IPS-NIHi11 (cell line): Measurements from ENCODE around the gene NTRK3.

Source experiments
- DNase-seq: peaks from one replicate; pipeline ENCODE4 v3.0.0; 2012; ENCODE audit warnings: mixed read lengths, low spot score

Gene NTRK3

DNA sequence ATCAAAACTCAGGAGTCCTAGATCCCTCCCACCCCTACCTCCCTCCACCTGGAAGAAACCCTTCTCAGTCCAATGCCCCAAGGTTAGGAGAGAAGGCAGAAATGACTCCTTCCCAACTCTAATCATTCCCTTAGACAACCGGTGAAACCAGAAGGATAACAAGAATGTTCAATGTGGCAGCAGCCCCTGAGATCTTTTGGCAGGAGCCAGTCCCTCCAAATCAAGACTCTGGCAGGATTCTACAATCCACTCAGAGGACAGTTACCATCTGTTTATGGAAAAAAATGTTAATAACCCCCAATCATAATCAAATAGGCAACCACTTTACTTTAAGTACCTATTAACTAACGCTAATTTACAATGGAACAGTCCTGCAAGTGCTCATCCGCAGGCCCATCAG lies 136.5 kb downstream of the NTRK3 start:
- DNase-seq: no peak

DNA sequence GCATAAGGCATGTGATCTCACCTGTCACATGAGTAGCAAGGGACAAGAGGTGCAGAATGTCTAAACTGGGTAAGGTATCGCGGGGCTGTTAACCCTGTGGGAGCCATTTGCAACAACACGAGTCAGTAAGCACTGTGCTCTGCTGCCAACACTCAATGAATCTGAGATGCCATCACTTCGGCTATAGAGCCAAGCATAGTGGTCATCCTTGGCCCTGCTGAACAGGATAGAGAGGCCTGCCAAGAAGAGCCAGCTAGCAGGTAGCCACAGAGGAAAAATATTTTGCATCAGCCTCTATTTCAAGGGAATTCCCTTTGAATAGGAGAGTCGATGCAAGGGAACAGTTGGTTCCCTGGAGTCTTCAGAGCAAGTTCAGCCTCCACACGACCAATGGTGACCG lies 137.8 kb downstream of the NTRK3 start:
- no peak for DNase-seq

DNA sequence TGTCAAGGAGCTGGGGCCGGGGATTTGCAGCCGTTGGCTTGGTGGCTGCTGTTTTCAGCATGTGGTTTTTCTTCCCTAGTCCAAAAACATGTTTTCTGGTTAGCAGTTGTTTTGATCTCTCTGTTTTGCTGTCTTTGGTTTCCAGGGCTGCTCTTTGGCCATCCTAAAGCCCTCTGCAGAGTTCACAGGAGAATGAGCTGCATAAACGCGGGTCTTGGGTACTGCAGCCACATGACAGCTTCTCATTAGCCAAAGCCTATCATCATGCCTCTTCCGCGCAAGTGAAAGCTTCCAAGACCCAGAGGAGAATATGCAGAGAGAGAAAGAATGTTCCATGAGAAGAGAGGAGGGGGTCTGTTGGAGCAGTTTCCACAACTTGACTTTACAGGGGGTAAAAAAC lies 138.5 kb downstream of the NTRK3 start:
- no peak for DNase-seq

DNA sequence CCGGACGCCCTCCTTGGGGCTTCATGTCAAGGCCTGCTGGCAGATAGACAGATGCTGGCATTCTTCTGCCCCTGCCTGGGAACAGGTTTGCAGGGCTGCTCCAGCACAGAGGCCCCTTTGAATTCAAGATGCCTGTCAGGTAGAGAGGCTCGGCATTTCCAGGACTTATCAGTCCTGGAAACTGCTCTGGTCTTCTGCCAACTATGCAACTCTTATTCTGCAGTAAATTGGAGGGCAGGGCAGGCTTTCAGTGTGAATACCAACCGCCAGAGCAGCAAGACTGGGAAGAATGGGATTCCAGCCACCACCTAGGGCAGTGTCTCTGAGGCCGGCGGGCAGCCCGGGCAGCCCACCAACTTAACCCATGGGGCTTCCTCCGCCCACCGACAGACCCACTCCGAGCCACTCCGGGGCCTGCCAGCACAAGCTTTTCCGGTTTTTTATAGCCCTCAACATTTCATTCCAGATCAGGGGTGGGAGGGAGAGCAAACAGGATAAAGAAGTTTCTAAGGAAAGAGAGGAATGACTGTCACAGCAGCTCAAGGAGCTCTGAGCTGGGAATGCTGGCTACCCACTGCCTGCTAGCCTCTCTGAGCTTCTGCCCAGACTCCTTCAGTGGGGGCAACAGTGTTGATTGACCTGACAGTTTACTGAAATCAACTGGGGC lies 140.9 kb downstream of the NTRK3 start:
- DNase-seq: no peak

DNA sequence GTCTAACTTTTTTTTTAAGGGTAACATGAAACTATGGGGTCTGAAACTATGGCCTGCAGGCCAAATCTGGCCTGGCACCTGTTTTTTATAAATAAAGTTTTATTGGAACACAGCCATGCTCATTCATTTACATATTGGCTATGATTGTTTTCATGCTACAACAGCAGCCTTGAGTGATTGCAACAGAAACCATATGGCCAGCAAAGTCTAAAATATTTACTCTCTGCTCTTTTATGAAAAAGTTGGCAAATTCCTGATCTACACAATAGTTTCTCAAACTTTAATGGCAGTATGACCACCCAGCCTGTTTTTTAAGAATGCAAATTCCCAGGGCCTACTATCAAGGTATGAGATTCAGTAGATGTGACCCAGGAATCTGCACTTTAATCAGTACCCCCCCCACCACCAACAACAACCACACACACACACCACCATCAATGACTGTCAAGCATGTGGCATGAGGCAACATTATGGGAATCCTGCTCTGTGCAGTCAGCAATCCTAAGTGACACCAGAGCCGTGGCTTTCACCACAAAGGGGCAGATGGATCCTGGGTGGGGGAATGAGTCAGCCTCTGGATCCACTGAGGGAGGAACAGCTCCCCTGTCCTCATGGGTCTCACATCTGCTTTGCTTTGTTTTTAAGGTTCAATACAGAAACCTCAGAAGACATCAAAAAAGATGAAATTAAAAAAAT lies 142.8 kb downstream of the NTRK3 start:
- DNase-seq: no peak

DNA sequence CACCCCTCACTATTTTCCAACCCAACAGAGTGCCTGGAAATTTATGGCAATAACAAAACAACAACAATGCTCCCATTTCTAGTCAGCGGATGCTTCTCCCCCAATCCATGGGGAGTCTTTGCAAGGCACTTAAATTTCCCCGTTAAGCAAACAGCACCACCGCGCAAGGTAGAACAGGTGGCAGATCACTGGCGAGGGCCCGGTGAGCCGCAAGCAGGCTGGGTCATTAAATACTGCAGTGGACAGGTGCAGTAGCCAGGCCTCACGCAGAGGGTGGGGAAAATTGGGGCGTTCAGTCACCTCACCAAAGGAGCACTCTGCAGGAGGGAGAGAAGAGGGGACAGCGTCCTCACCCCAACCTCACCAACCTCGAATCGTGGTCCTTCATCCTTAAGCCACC lies 147.5 kb downstream of the NTRK3 start:
- DNase-seq: no peak

- DNase-seq: no peak
Observed at GRCh38 chr15:88108477-88108876, 148.1 kb downstream of the NTRK3 start.

GRCh38 chr15:88106074-88106473 lies 150.5 kb downstream of the NTRK3 start:
- no peak for DNase-seq

GRCh38 chr15:88104357-88104756 lies 152.2 kb downstream of the NTRK3 start:
- no peak for DNase-seq

DNA sequence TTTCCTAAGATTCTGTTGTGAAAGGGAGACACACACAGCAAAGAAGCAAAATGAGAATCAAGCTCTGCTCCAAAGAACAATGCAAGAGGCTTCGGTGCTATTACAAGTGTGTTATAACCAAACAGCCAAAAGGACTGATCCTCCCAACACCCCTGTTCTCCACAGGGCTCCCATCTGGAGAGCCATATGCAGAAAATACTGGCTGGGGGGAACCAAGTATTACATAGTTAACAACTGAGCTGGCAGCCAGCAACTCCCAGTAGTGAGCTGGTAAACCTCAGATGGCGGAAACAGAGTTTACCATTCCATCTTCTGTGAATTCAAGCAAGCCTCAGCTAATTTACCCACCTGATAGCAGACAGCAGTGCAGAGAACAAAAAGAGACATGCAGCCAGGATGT lies 156.4 kb downstream of the NTRK3 start:
- DNase-seq: no peak

DNA sequence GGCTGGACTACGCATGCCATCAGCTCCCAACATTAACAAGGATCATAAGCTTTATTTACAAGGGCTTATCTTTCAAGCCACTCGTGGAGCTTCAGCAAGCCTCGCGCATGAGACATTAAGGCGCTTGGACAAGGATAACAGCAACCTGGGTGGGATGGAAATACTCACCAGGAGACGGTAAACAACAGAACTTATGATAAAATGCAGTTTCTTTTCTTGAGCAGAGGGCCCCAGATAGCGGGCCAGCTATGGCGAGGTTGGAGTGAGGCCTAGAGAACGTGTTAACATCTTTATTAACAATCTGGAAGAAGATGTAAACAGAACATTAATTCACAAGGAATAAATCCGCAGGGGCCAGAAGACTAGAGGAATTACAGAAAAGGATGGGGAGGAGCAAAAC lies 158.2 kb downstream of the NTRK3 start:
- no peak for DNase-seq

- DNase-seq: no peak
Observed at GRCh38 chr15:88091444-88092016, 165.0 kb downstream of the NTRK3 start.

DNA sequence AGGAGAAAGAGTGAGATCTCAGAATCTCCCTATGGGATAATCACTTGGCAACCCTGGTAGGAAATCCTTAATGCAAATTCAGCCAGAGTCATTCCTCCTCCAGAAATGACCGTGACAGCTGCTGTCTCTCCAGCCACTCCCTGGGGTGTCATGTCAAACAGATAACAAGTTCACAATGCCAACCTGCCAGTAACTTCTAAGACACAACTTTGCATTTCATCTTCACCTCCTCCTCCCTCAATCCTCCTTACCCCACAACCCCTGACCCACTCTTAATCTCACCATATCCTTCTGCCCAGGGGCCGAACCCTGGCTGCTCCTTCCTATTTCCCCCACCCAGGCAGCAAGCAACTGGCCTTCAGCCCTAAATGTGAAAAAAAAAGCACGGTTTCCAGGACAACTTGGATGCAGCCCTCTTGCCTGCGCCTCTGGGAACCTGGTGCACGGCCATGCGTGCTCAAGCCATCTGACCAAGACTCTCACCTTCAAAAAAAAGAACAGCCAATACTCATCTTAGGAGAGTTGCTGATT lies 166.0 kb downstream of the NTRK3 start:
- DNase-seq: no peak

GRCh38 chr15:88089731-88090130 lies 166.8 kb downstream of the NTRK3 start:
- no peak for DNase-seq

- no peak for DNase-seq
Observed at GRCh38 chr15:88089024-88089620, 167.4 kb downstream of the NTRK3 start.

DNA sequence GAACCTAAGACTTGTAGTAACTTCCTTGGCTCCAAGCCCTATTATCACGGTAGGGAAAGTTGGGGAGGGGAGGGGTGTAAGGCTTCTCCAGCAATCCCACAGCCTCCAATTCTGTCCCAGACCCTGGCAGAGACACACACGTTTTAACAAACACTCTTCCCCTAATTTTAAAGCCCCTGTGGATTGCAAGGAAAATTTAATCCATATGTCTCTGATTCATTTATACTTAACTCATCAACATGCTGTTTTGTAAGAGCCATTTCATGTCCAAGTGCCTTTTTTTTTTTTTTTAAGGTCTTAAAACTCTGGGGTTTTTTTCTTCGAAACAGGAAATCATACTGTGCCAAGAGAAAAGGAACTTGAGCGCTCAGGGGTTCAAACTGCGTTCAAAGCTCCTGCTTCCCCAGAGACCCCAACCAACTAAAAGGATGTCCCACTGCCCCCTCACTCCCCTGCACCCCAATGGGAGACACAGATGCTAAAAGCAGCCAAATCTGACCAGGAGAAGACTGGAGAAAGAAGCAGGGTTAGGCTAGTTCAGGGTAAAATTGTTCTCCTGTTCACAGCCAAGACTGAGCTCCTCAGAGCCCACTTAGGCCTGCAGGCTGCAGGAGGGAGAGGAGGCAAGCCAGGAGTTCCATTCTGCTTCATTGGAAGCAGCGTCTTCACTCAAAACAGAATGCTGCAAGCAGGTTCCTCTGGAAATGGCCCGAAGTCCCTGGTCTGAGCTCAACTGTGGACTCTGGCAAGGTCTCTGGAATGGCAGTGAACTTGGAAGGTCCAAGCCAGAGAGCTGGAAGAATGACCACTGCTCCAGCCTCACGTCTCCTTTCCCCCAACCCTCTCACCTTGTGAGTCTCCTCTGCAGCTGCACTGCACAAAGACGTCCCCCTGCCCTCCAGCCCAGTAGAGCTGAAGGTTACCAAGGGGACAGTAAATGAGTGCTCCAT lies 172.5 kb downstream of the NTRK3 start:
- no peak for DNase-seq

DNA sequence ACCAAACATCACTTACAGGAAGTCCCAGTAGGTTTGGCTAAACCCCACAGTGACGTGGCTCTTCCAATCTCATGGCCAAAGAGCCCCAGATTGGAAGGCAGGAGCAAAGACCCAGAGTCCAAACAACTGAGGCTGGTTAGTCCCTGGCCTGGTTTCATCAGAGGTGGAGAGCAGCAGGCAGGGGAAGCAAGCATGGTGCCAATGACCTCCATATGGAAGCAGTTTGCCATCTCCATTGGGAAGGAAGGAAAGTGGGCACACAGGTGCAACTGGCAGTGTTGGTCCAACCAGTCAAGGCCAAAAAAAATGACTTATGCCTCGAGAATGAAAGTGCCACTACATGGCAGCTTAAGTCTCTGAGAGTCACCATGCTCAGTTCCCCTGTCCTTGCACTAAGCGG lies 175.9 kb downstream of the NTRK3 start:
- DNase-seq: no peak

- no peak for DNase-seq
Observed at GRCh38 chr15:88077296-88078020, 179.1 kb downstream of the NTRK3 start.

GRCh38 chr15:88076328-88076727 lies 180.2 kb downstream of the NTRK3 start:
- no peak for DNase-seq

- no peak for DNase-seq
Observed at GRCh38 chr15:88075102-88075501, 181.4 kb downstream of the NTRK3 start.

GRCh38 chr15:88074386-88074785 lies 182.2 kb downstream of the NTRK3 start:
- no peak for DNase-seq
